Measurements from ENCODE around the gene PTPRF.

PTPRF gene

GRCh38 chr1:43570715-43571114 lies 40.0 kb downstream of the PTPRF start:
- intact Hi-C loops (cut with DNase I), result no loop called here
- peak in 3 of 10 donors; percentile 43 to 89 (median 82) for DNase-seq

- no peak for DNase-seq
- intact Hi-C loops (cut with DNase I), result no loop called here
Measured at GRCh38 chr1:43572084-43572483, 41.4 kb downstream of the PTPRF start.

DNA sequence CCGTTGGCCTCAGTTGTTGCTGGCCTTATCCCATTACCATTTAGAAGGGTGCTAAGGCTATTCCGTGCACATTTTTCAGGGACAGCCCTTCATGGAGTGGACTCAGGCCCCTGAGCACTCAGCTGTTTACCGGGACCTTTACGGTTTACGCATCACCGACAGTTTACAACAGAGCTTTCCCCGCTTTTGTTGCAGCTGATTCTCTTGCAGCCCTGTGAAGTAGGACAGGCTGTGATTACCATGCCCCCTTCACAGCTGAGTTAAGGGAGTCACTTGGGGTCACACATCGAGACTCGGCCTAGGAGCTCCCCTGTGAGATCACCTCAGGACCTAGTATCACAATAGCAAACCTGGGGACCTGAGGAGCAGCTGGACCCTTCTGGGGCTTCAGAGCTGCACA lies 41.9 kb downstream of the PTPRF start:
- intact Hi-C loops (cut with DNase I), result no loop called here
- DNase-seq, result no peak

DNA sequence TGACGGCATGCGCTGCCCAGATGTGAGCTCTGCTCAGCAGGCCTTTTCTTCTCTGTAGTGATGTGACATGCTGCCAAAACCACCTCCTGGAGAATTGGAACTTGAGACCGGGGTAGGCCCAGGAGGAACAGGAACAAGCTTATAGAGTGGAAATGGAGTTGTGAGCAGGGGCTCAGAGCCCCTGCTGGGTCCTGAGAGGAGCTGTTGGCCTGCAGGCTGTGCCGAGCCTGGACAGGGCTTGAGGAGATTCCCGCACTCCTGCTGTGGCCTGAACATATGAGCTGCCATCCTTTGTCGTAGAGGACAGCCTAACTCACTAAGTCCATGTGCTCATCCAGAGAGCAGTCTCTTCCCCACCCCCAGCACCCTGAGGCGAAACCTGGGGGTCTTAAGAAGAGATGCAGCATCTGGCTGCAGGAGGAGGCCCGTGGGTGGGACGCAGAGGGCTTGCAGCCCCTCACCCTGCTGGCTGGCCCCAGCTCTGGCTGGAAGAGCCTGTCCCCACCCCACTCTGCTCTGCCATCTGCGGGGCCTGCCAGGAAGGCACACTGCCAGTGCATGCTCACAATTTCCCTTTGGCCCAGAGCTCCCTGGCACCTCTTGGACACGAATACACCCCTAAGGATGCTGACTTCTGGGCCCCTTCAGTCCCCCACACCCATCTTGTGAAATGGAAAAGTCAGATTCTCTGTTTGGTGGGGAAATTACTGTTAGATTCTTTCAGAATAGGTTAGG lies 42.5 kb downstream of the PTPRF start:
- DNase-seq, result peak in 6 of 10 donors; percentile 51 to 93 (median 62)
- intact Hi-C loops (cut with DNase I), result no loop called here

- no peak for DNase-seq
- intact Hi-C loops (cut with DNase I), result no loop called here
Measured at GRCh38 chr1:43576521-43576920, 45.8 kb downstream of the PTPRF start.

GRCh38 chr1:43577655-43578542 lies 47.2 kb downstream of the PTPRF start:
- DNase-seq, result no peak
- intact Hi-C loops (cut with DNase I), result no loop called here

DNA sequence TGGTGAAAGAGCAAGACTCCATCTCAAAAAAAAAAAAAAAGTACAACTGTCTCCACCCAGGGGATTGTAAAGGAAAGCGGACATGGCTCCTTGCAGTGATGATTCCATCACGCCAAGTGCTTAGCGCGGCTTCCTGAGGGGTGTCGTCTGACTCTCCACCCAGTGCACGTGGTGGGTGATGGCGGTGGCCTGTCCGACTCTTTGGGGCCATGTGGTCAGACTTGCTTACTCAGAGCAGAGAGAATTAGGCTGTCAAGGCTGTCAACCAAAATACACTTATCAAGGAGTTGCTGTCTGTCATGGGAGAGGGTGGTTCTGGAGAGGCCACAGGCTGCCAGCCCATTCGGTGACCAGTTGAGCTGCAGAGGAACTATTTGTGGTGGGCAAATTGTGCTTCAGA lies 49.4 kb downstream of the PTPRF start:
- DNase-seq, result no peak
- intact Hi-C loops (cut with DNase I), result no loop called here

DNA sequence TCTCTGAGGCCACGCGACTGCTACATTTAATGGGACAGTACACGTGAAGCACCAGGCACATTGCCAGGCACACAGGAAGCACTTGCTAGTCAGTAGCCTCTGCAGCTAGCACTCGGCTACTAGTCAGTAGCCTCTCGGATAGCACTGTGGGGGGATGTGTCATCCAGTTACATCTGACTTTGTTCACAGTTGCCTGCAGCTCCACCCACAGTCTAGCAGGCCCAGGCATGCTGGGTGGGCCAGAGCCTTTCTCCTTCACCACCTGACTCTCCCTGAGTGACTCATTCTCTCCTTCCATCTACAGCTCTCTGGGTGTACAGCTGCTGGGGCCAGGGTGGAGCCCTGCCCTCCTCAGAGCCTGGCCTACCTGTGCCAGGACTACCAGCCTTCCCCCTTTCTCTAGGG lies 51.5 kb downstream of the PTPRF start:
- intact Hi-C loops (cut with DNase I), result no loop called here

DNA sequence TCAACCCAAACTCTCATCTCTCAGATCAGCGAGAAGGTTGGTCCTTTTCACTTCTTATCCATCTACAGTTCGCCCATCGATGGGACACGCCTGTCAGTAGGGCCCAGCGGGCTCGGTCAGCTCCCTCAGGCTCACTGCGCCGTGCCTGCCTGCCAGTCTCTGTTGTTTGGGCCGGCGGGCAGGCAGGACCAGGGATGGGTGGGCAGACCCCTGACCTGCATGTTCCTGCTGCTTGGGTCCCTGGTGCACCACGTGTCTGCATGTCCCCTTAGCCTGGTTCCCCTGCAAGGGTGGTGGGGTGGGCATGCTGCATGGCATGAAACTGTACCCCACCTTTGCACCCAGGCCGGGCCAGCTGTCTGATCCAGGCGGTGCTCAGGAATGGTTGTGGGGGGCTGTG lies 52.4 kb downstream of the PTPRF start:
- DNase-seq, result no peak
- intact Hi-C loops (cut with DNase I), result no loop called here

More for the DNA sequence above, 51.5 kb downstream of the PTPRF start:
- peak in 8 of 10 donors; percentile 35 to 94 (median 62) for DNase-seq

- no peak for DNase-seq
- intact Hi-C loops (cut with DNase I), result no loop called here
Measured at GRCh38 chr1:43584204-43584603, 53.5 kb downstream of the PTPRF start.

DNA sequence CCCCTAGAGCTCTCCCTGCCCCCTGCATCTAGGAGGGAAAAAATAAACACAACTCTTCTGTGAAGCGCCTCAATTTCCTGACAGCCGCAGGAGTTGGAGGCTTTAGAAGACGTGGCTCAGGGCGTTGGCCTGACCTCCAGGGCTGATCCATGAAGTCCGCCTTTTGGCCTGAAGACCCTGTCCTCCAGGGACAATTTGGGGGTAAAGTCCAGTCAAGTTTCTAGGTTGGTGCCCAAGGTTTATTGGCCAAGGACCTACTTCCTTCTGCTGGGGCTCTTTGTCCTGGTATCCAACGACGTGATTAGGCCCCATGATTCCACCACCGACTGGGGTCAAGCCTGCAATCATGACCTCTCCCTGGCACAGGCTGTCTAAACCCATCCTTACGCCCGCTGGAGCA lies 54.9 kb downstream of the PTPRF start:
- intact Hi-C loops (cut with DNase I), result no loop called here
- no peak for DNase-seq

GRCh38 chr1:43586136-43586731 lies 55.6 kb downstream of the PTPRF start:
- intact Hi-C loops (cut with DNase I), result no loop called here
- DNase-seq, result no peak

DNA sequence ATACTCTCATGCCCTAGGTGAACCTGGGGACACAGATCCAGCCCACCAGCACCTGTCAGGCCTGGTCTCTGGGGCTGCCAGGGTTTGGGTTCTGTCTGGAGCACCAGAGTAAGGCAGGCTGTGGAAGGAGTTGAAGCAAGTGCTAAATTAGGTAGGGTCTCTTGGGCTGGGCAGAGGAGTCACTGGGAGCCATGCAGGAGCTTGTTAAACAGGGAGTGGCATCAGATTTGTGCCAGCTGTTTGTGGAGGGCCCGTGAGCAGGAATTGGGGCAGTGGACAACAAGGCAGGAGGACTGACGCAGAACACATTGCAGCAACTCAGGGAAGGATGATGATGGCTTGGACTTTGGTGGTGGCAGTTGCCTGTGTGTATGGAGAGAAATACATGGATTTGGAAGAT lies 56.3 kb downstream of the PTPRF start:
- intact Hi-C loops (cut with DNase I), result no loop called here

DNA sequence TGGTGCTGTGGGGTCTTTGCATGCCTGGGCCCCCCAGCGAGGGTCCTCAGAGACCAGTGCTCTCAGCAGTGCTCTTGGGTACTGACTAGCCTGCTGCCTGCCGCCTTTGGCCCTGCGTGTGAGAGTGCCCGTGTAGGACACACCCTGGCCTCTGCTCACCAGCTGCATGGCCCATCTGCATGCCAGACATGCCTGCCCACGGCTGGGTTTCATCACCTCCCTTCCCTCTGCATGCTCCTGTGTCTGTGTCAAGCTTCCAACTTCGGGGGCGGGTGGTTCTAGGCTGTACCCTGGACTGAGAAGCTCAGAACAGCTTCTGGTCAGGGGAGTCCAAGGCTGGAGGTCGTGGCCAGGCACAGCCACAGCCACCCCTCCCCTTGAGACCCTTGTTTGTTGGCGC lies 56.9 kb downstream of the PTPRF start:
- no peak for DNase-seq
- intact Hi-C loops (cut with DNase I), result no loop called here

More for the DNA sequence above, 56.3 kb downstream of the PTPRF start:
- DNase-seq, result no peak

- intact Hi-C loops (cut with DNase I), result no loop called here
- DNase-seq, result no peak
Measured at GRCh38 chr1:43588592-43588991, 57.9 kb downstream of the PTPRF start.

- intact Hi-C loops (cut with DNase I), result no loop called here
- no peak for DNase-seq
Measured at GRCh38 chr1:43590388-43590925, 59.8 kb downstream of the PTPRF start.

- no peak for DNase-seq
- intact Hi-C loops (cut with DNase I), result no loop called here
Measured at GRCh38 chr1:43591181-43591580, 60.5 kb downstream of the PTPRF start.

- no peak for DNase-seq
- intact Hi-C loops (cut with DNase I), result no loop called here
Measured at GRCh38 chr1:43592051-43592665, 61.5 kb downstream of the PTPRF start.

DNA sequence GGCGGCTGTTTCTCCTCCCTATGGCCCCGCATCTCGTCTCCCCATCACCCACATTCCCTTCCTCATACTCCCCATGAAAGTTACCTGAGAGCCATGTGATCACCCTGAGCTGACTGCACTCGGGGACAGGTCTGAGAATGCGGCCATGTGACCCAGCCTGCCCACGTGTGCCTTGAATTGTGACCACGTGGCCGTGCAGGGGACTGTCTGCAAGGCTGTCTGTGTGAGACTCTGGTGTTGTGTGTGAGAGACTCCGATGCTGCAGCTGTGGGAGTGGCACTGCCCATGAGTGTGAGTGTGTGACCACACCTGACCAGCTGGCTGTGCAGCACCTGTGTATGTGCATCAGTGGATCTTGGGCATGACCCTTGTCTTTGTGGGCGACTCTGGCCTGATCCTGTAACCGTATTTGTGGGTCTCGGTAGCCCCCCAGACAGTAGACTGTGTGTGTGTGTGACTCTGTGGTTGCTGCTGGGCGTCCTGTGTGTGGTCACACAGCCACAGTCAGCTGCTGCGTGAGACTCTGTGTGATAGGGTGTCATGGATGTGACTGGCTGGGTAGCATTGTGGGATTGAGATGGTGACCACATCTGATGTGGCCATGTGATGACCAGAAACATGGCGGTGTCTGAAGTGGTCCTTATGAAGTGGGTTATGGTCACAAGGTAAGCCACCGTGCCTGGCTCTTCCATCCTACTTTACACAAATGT lies 62.4 kb downstream of the PTPRF start:
- intact Hi-C loops (cut with DNase I), result no loop called here
- no peak for DNase-seq

DNA sequence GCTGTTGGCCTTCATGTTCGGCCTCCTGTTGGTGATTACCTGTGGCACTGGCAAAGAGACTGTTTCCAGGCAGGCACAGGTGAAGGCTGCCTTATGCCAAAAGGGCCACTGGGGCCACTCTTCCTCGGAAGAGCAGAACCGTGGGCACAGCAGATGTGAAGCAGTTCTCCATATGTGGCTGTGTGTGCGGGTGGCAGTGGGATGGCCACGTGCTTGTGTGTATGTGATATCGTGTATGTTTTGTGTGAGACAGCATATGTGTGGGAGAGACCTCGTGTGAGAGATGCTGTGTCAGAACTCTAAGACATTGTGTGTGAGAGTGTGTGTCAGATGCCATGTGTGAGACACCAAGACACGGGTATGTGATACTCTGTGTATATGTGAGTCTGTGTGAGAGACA lies 65.9 kb downstream of the PTPRF start:
- no peak for DNase-seq
- intact Hi-C loops (cut with DNase I), result no loop called here
